Esophagus squamous epithelium (tissue), 5 donors: ENCODE results near the gene A3GALT2. TPM values are rescaled to one million over a fixed set of nuclear protein-coding genes. Genes with fewer than 3 reads are reported as not detected.
"Not testable (repeated sequence)": the region's sequence is repeated elsewhere in the genome, so short reads cannot be mapped to it uniquely, and the experiment has no call there.

ENCODE experiments used
- DNase-seq: peaks from one replicate; lab custom pipeline; 2025; lab: John Stamatoyannopoulos, UW
- H3K27ac ChIP-seq, 4 donors: fragments of 200-600 bp; sonication (generic); one replicate each; pipeline ENCODE4 v1.5.1; 2016 to 2019; ENCODE audit warnings: mild to moderate bottlenecking in 1 of 4
- H3K27me3 ChIP-seq, 4 donors: fragments of 200-600 bp; sonication (generic); 1 replicate in 3 of 4; 2 replicates in 1 of 4; pipeline versions ENCODE4 v1.5.1 to v1.6.0; 2017 to 2021; ENCODE audit warnings: antibody characterized with exemption in 1 of 4
- H3K36me3 ChIP-seq, 3 donors: fragments of 200-600 bp; sonication (generic); one replicate each; pipeline ENCODE4 v1.5.1; 2016 to 2019
- H3K4me1 ChIP-seq, 3 donors: fragments of 200-600 bp; sonication (generic); one replicate each; pipeline ENCODE4 v1.5.1; 2017 to 2019
- H3K4me3 ChIP-seq, 4 donors: fragments of 200-600 bp; sonication (generic); 1 replicate in 3 of 4; 2 replicates in 1 of 4; pipeline ENCODE4 v1.5.1; 2016 to 2019; ENCODE audit warnings: mild to moderate bottlenecking in 2 of 4, moderate library complexity in 1 of 4
- H3K9me3 ChIP-seq, 3 donors: fragments of 200-600 bp; sonication (generic); one replicate each; pipeline ENCODE4 v1.5.1; 2016 to 2019
- CTCF ChIP-seq, 6 experiments: fragments of 450-650 bp in 4 of 6; fragments of 200-600 bp in 2 of 6; sonication (generic) in 2 of 6; IDR thresholded peaks; one replicate each; pipeline ENCODE4 v1.5.1; 2016 to 2019; ENCODE audit warnings: antibody characterized with exemption in 6 of 6, mild to moderate bottlenecking in 4 of 6, moderate library complexity in 4 of 6
- POLR2A ChIP-seq, 4 donors: fragments of 450-650 bp; IDR thresholded peaks; one replicate each; pipeline ENCODE4 v1.6.1; 2017; ENCODE audit warnings: antibody characterized with exemption in 4 of 4, mild to moderate bottlenecking in 4 of 4, moderate library complexity in 3 of 4
- WGBS, 2 donors: methylation state at CpG; one replicate each; pipeline ENCODE4 v1.1.5; 2018; 5-methylcytosine and 5-hydroxymethylcytosine counted together
- intact Hi-C: fragments of 100-400 bp; cut with DNase I; formaldehyde crosslinking; loops from one replicate; pipeline ENCODE4 v1.15.0; 2022
- total RNA-seq, 4 donors: library from RNA; depleted of rRNA; stranded (reverse); fragments of >200 nt; gene quantifications; one replicate each; pipeline ENCODE4 v1.1.0, GENCODE V29; 2016
- donor health status: DM: yes; HTN: yes; CAD: no.

A3GALT2 gene
- total RNA-seq, 4 donors from 2014 or later: not detected

GRCh38 chr1:33310702-33311101, 10.2 kb downstream of the A3GALT2 start:
- Histone ChIP-seq H3K9me3 (no peaks in the 10 kb centered on the region), H3K36me3 (no peaks in the 10 kb centered on the region), H3K4me1 (peaks cover 5 to 15% (median 12%) of the 10 kb centered on the region in 3 donors), H3K27ac (no peak overlapping the region), H3K27me3 (peaks cover 0 to 14% (median 0%) of the 10 kb centered on the region in 4 donors), H3K4me3 (no peak overlapping the region)
- intact Hi-C loops: no loop called here
- DNase-seq: no peak
- WGBS, 2 donors: 82 to 87% methylated on average over 5 to 7 of the region's 8 CpGs
- no peak for TF ChIP-seq CTCF (IDR thresholded peaks at IDR 0.05)
- TF ChIP-seq POLR2A (IDR thresholded peaks at IDR 0.05): no peak

- H3K4me1 ChIP-seq: peaks cover 5 to 15% (median 12%) of the 10 kb centered on the region in 3 donors
- H3K36me3 ChIP-seq, H3K9me3 ChIP-seq, intact Hi-C loops, H3K27ac ChIP-seq, DNase-seq, H3K4me3 ChIP-seq: not testable (repeated sequence)
- H3K27me3 ChIP-seq: peaks cover 0 to 14% (median 0%) of the 10 kb centered on the region in 4 donors
- no CpG with 5 or more reads among the region's 32 CpGs for WGBS, 2 donors
These were observed 11.5 kb downstream of the A3GALT2 start for GRCh38 chr1:33309351-33309750.

- peaks cover 0 to 14% (median 0%) of the 10 kb centered on the region in 4 donors for H3K27me3 ChIP-seq
These were observed 13.4 kb downstream of the A3GALT2 start for GRCh38 chr1:33307494-33307864.

GRCh38 chr1:33306653-33307493, 14.0 kb downstream of the A3GALT2 start:
- Histone ChIP-seq H3K9me3 (no peaks in the 10 kb centered on the region), H3K36me3 (no peaks in the 10 kb centered on the region), H3K27ac (peak overlapping the region in 1 of 4 donors; percentile 38), H3K4me3 (peak overlapping the region; percentile 22 to 56 (median 38)), H3K4me1 (peaks cover 5 to 21% (median 12%) of the 10 kb centered on the region in 3 donors), H3K27me3 (peaks cover 0 to 14% (median 0%) of the 10 kb centered on the region in 4 donors)
- TF ChIP-seq POLR2A (IDR thresholded peaks at IDR 0.05) (no peak), CTCF (IDR thresholded peaks at IDR 0.05) (no peak)
- WGBS, 2 donors: 29 to 49% methylated on average over 23 to 47 of the region's 113 CpGs
- intact Hi-C loops: no loop called here
- no peak for DNase-seq

More at GRCh38 chr1:33307494-33307864, 13.4 kb downstream of the A3GALT2 start:
- WGBS, 2 donors: 81 to 88% methylated on average over 2 to 3 of the region's 5 CpGs
- TF ChIP-seq POLR2A (IDR thresholded peaks at IDR 0.05): no peak
- no peak for TF ChIP-seq CTCF (IDR thresholded peaks at IDR 0.05)
- intact Hi-C loops: no loop called here
- Histone ChIP-seq H3K9me3 (no peaks in the 10 kb centered on the region), H3K4me1 (peaks cover 5 to 15% (median 12%) of the 10 kb centered on the region in 3 donors), H3K4me3 (no peak overlapping the region), H3K27ac (no peak overlapping the region), H3K36me3 (no peaks in the 10 kb centered on the region)
- DNase-seq: no peak

- Histone ChIP-seq H3K27me3 (peaks cover 0 to 14% (median 0%) of the 10 kb centered on the region in 4 donors), H3K27ac (peak overlapping the region in 1 of 4 donors; percentile 38), H3K4me3 (peak overlapping the region; percentile 22 to 56 (median 38)), H3K36me3 (peaks cover 0 to 1% (median 0%) of the 10 kb centered on the region in 3 donors), H3K4me1 (peaks cover 5 to 28% (median 12%) of the 10 kb centered on the region in 3 donors), H3K9me3 (no peaks in the 10 kb centered on the region)
- WGBS, 2 donors: 73 to 79% methylated on average over 9 to 12 of the region's 20 CpGs
- DNase-seq: no peak
- intact Hi-C loops: no loop called here
- TF ChIP-seq POLR2A (IDR thresholded peaks at IDR 0.05) (no peak), CTCF (IDR thresholded peaks at IDR 0.05) (no peak)
These were observed 14.9 kb downstream of the A3GALT2 start for GRCh38 chr1:33305816-33306652.
